Fibroblast of the conjunctiva (primary cell): Measurements from ENCODE around the gene ADGRV1.
A peak's percentile ranks its signal among the peaks of the same experiment; 100 is the strongest.

Source experiments
- DNase-seq: peaks from one replicate; pipeline ENCODE4 v3.0.0-alpha.2; 2010; ENCODE audit warnings: low read depth

ADGRV1 gene

GRCh38 chr5:91141642-91142041 is 583.0 kb downstream of the ADGRV1 start:
- DNase-seq, result no peak

- DNase-seq, result no peak
These were observed 583.8 kb downstream of the ADGRV1 start for GRCh38 chr5:91142386-91142785.

GRCh38 chr5:91142819-91143218 is 584.2 kb downstream of the ADGRV1 start:
- no peak for DNase-seq

- no peak for DNase-seq
These were observed 585.2 kb downstream of the ADGRV1 start for GRCh38 chr5:91143840-91144239.

- no peak for DNase-seq
These were observed 586.1 kb downstream of the ADGRV1 start for GRCh38 chr5:91144491-91145332.

GRCh38 chr5:91145333-91145620 is 586.7 kb downstream of the ADGRV1 start:
- no peak for DNase-seq

- DNase-seq, result no peak
These were observed 587.6 kb downstream of the ADGRV1 start for GRCh38 chr5:91146230-91146629.

GRCh38 chr5:91146905-91147600 is 588.5 kb downstream of the ADGRV1 start:
- no peak for DNase-seq

GRCh38 chr5:91150234-91150633 is 591.6 kb downstream of the ADGRV1 start:
- no peak for DNase-seq

- DNase-seq, result no peak
These were observed 592.0 kb downstream of the ADGRV1 start for GRCh38 chr5:91150636-91151035.

- peak; percentile 82 for DNase-seq
These were observed 593.4 kb downstream of the ADGRV1 start for GRCh38 chr5:91151947-91152346.

GRCh38 chr5:91154338-91154737 is 595.7 kb downstream of the ADGRV1 start:
- no peak for DNase-seq

- no peak for DNase-seq
These were observed 596.7 kb downstream of the ADGRV1 start for GRCh38 chr5:91155274-91155673.

- no peak for DNase-seq
These were observed 597.6 kb downstream of the ADGRV1 start for GRCh38 chr5:91156242-91156641.

- no peak for DNase-seq
These were observed 599.4 kb downstream of the ADGRV1 start for GRCh38 chr5:91158011-91158410.

GRCh38 chr5:91159647-91160046 is 601.0 kb downstream of the ADGRV1 start:
- no peak for DNase-seq

GRCh38 chr5:91160714-91161285 is 602.2 kb downstream of the ADGRV1 start:
- no peak for DNase-seq

- DNase-seq, result peak; percentile 67
These were observed 604.2 kb downstream of the ADGRV1 start for GRCh38 chr5:91162534-91163381.

GRCh38 chr5:91164424-91164823 is 605.8 kb downstream of the ADGRV1 start:
- no peak for DNase-seq

GRCh38 chr5:91166059-91166807 is 607.6 kb downstream of the ADGRV1 start:
- no peak for DNase-seq

GRCh38 chr5:91168859-91169258 is 610.3 kb downstream of the ADGRV1 start:
- DNase-seq, result no peak

- DNase-seq, result peak; percentile 51
These were observed 611.7 kb downstream of the ADGRV1 start for GRCh38 chr5:91170266-91170665.
